Measurements from ENCODE around the gene PIM3. TPM values are rescaled to one million over a fixed set of nuclear protein-coding genes. Genes with fewer than 3 reads are reported as not detected.

The PIM3 gene
- total and polyA plus RNA-seq, 2 of the 8 experiments (the other 6 are each of a cell fraction or from before 2014, with no cell fraction given): 22.6 to 30.0 TPM

- no peak for TF ChIP-seq CHD7 (IDR thresholded peaks at IDR 0.05; ENCODE audit: insufficient replicate concordance, low read length)
- TF ChIP-seq CBX8 (IDR thresholded peaks at IDR 0.05; ENCODE audit: borderline replicate concordance, low read depth, low read length): no peak
- TF ChIP-seq MAFK (IDR thresholded peaks at IDR 0.05; ENCODE audit: low read depth, low read length): no peak
- TF ChIP-seq POLR2AphosphoS5 (IDR thresholded peaks at IDR 0.05; ENCODE audit: low read depth, low read length): no peak
- no peak for TF ChIP-seq USF2 (IDR thresholded peaks at IDR 0.05; ENCODE audit: low read length)
- no peak for TF ChIP-seq MAX (IDR thresholded peaks at IDR 0.05)
- no peak for TF ChIP-seq ATF2 (IDR thresholded peaks at IDR 0.05; ENCODE audit: low read length)
Observed at GRCh38 chr22:49966041-49966773, 5.6 kb downstream of the PIM3 start (continued).

Data from H1 (cell line).